Mucosa of gallbladder (tissue), 1 donor: Measurements from ENCODE around the gene DCDC1. TPM values are rescaled to one million over a fixed set of nuclear protein-coding genes. Genes with fewer than 3 reads are reported as not detected.

Experiments
- DNase-seq: peaks from one replicate; pipeline ENCODE4 v3.0.0-alpha.2; 2020; ENCODE audit warnings: low spot score
- total RNA-seq: library from RNA; stranded (reverse); gene quantifications from one replicate; pipeline ENCODE4 v1.2.1, GENCODE V29; 2021
- donor health status: DM: no; HTN: no; CAD: no.

DCDC1 gene, protein sequence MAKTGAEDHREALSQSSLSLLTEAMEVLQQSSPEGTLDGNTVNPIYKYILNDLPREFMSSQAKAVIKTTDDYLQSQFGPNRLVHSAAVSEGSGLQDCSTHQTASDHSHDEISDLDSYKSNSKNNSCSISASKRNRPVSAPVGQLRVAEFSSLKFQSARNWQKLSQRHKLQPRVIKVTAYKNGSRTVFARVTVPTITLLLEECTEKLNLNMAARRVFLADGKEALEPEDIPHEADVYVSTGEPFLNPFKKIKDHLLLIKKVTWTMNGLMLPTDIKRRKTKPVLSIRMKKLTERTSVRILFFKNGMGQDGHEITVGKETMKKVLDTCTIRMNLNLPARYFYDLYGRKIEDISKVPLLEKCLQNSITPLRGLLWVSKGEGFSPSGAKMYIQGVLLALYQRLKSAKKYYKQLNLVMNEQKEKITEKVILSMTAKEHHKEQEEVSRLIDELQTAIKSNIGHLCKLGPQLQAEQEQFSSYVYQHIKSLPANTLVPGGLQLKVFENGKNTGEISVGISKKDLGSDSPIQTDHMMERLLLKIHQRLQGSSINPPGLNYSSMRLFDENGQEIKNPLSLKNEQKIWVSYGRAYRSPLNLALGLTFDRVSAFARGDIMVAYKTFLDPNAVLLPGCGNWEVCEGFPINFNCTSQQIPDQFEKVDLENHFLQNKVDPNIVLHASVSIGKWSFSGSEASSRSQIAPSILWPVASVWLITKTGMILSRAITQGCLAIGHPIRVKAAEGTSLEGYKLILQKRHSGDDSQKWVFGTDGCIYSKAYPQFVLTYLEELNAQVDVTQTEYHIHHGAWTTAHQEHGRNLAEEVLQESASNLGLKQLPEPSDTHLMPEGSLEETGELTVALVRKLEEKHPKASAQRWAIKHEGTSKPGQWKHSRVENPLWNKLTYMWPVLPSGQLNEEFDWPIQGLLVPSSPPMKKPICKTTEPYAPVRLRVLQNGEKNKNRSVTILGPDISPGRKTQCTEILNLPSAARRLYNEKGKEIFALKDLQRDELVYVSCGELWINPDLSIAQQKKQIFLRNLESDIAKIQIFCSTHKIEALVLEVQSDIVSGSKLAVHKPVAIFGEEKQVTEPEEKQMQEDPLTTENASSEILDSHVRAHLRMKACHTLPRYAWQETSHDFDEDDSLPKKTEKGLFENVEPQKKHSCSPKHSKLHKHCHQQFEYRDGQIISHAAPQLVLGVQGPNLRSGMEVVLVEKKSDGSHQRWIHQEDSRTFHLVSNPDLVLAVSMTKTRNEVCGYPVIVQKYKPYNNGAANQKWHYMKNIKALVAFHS (N-terminal part only)
- 8.1 TPM for total RNA-seq

DNA sequence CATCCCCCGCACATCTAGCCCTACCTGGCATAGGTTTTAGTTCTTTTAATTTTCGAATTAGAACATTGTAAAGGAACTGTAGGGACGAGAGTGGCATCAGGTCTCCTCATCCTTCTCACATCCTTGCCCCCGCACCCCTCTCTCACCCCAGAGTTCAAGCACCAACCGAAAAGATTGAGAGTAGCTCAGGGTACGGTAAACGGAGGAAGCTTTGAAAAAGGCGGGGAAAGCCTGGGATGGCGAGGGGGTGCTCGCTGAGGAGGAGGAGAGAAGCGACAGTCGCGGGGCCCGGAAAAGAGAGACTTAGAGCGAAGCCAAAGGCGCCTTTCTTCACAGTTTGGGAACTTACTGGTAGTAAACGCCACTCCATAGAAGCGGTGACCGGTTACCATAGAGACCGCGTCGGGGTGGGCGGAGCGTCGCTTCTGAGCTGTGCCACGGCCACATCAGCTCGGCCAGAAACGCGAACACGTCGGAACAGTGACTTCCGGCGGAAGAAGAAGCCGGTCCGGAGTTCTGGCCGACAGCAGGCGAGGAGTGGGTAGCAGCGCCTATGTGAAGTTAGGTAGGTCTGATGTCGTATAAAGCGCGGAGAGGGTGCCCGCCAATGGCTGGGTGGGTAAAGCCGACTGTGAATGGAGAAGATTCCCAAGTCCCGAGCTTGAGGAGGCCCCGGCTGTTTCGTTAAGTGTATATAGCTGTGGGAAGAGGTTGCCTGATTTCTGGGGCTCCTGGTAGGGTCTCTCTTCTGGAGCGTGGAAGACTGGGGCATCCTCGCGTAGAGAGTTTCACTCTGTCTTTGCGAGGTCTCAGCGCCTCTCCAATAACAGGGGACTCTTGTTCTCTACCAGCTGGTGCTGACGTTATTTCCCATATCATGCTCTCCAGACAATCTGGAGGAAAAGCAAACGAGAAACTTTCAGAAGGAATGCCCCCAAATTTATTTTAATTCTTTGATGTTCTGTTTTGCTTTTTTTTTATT, at the start of gene DCDC1, which contains the start of gene DNAJC24:
Gene DCDC1, minus strand, starts transcription at position 392 of the 982 bp plus-strand sequence. CDS start 41,459 bp downstream, outside the sequence.
Gene DNAJC24, plus strand, starts transcription at position 513 of the 982 bp plus-strand sequence. CDS start 889 bp downstream, outside the sequence.
- peak; percentile 95 for DNase-seq

DNA sequence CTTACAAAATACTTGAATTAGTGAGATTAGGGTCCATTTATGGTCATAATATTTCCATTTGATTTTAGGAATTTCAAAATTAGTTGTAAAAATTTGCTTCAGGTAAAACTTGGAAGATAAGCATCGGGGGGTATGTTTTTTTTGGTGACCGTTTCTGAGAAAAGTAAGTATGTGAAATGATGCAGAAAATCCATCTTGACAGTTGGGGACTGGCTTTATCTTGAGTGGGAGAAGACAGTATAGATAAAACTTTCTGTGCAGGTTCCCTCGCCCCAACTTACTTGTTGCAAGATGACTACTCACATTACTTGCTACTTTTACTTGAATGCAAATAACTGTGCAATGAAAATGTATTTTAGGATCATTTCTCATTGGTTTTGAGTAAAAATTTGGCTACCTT, 49.6 kb upstream of the DCDC1 start:
- no peak for DNase-seq

DNA sequence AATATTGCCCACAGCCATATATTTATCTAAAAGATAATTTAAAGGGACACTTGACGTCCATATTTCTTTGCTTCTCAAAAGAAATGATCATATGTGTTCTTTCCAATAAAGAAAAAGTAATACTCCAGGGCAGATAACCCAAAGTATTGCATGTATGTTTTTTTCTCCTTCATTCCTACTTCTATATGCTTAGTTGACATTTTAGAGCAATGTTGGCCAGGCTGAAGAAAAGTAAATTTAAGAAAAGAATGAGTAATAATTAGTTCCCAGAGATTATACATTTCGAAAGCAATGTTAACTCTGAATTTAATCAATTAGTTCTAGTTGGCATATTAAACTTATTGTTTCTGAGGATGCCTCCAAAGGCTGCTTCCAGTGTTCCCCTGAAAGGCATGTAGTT, 48.3 kb upstream of the DCDC1 start:
- DNase-seq = no peak

GRCh38 chr11:31417357-31417756, 47.8 kb upstream of the DCDC1 start:
- DNase-seq = no peak

DNA sequence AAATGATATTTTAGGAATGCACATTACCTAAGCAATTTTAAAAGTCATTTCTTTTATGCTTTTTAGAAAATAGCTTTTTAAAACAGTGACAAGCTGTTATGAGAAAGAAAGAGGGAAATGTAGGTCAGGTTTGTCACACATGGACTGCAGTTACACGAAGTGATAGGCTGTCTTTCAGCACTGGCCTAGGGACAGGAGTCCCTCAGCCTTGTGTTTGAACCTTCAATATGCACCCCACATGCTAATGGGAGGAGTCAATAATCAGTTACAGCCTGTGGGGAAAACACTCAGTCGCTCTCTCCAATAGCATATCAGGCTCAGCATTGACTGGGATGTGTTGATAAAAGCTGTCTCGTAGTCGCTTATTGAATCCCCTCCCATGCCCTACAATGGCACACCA, 45.9 kb upstream of the DCDC1 start:
- no peak for DNase-seq

DNA sequence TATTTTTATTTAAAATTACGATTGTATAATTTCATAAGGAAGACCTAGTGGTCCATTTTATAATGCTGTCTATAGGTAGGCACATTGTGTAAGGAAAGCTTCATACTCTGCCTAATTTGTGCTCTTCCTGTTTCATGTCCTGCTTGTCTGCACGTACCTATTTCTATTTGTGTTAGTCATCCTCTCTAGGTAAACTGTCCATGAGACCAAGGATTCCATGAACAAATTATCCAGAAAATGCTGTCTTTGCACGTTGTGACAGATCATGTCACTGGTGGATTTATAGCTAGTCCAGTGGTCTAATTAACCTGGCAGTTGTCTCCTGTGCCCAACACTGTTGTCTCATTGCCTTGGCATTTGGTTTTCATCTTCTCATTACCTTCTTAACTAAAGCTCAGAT, 44.8 kb upstream of the DCDC1 start:
- no peak for DNase-seq

DNA sequence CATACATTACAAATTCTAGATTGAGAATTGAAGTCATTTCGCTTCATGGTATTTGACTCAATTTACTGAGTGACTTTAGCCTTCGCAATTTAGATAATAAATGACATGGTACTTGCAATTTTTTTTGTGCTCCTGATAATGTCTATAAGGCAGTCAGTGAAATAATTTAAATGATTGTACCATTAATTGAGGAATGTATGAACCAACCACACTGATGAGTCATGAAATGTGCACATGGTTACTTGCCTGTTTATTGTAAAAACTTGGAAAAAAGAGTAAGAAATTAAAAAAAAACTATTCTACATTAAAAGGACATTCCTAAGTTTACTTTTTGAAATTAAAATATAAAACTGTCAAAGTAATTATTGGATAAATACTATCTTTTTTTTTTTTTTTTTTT, 43.4 kb upstream of the DCDC1 start:
- DNase-seq = no peak

GRCh38 chr11:31408201-31408600, 38.7 kb upstream of the DCDC1 start:
- no peak for DNase-seq

GRCh38 chr11:31404614-31405013, 35.1 kb upstream of the DCDC1 start:
- no peak for DNase-seq

DNA sequence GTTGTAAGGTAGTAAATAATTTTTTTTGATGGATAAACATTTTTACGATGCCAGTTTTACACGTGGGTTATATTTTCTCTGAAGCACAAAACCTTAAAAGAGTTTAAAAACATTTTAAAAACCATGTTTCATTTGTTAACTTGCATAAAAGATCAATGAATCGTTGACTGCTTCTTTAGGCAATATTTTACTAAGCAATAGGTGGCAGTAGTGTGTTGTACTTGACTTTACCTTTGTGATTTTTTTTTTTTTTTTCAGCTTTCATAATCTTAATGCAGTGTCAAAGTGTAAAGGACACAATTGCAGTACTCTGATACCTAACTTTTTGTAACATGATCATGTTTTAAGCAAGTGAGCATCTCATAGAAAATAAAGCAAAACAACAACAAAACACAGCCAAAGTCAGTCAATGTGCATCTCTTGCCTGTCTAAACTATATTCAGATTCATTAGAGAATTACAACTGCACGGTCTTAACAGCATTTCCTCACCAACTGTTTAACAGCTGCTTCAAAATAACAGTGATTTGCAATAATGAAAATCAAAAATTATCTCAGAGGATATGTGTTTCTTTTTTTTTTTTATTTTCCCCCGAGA, 27.8 kb upstream of the DCDC1 start:
- no peak for DNase-seq

DNA sequence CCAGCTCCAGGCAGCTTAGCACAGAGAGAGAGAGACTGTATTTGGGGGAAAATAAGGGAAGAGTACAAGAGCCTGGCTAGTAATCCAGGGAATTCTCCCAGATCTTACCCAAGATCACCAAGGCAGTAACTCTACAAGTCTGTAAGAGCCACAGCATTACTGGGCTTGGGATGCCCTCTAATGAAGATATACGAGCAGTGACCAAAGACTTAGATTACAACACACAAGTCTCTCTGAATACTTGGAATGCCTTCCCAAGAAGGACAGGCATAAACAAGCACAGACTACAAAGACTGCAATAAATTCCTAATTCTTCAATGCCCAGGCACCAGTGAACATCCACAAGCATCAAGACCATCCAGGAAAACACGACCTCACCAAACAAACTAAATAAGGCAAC, 17.8 kb upstream of the DCDC1 start:
- no peak for DNase-seq

DNA sequence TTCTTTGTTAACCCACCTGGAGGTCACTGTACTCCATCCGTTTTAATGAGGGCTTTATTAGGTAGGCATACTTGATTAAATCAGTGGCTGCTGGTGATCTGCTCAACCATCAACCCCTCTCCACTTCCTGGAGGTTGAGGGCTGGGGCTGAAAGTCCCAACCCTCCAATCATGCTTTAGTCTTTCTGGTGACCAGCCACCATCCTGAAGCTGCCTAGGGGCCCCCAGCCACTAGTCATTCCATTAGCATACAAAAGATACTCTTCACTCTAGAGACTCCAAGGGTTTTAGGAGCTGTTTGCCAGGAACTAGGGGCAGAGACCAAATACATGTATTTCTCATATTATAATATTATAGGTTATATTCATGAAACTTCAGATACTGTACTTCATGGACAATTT, 13.6 kb upstream of the DCDC1 start:
- no peak for DNase-seq

GRCh38 chr11:31375879-31376278, 6.3 kb upstream of the DCDC1 start:
- no peak for DNase-seq

DNA sequence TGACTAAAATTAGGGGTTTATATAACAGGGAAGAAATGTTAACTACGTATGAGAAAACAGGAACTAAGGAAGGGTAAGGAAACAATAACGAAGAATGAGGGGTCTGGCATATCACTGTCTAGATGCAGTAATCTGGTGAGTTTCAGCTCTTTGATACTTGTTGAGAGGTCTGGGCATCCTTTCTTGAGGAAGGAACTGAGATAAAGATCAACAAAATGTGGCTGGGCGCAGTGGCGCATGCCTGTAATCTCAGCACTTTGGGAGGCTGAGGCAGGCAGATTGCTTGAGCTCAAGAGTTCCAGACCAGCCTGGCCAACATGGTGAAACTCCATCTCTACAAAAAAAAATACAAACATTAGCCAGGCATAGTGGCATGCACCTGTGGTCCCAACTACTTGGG, 2.7 kb downstream of the DCDC1 start:
- DNase-seq = no peak

DNA sequence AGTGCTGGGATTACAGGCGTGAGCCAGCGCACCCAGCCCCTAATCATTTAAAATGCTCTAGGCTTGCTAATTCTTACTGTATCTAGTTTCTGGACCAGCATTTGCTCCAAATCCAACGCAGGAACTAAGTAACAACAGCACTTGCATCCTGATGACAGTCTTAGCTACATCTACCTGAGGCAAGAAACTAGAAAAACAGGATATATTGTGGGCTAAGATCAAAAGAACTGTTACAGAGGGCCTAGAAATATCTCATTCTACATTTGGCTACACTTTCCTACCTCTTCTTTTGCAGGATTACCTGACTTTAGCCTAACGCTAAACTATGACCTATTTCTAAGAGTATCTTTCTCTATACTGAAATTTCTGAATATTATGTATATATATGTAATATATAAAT, 7.8 kb downstream of the DCDC1 start:
- DNase-seq = no peak

GRCh38 chr11:31355817-31356216, 13.7 kb downstream of the DCDC1 start:
- no peak for DNase-seq

- no peak for DNase-seq
Observed at GRCh38 chr11:31355131-31355530, 14.4 kb downstream of the DCDC1 start.

- DNase-seq = no peak
Observed at GRCh38 chr11:31351168-31351567, 18.4 kb downstream of the DCDC1 start.

DNA sequence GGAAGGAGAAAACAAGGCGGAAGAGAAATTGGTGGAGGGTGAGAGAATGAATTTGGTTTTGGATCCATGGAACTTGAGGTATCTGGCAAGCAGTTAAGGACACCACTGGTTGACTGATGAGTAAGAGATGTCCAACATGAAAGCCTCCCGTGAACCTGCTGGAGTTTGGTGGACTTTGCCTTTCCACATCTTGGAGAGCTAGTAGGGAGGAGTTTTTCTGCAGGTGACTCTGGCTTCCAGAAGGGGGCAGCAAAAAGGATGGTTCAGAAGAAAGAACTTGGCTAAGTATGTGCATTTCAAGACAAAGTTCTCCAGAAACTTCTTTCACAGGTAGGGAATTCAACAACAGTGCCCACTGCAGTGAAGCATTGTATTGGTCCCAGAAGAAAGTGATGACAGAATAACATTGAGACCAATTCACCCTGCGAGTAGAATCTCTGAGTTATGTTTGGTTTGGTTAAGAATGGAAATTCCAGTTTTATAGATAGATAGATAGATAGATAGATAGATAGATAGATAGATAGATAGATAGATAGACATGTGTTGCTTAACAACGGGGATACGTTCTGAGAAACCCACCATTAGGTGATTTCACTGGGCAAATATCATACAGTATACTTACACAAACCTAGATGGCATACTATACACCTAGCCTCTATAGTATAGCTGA, 28.5 kb downstream of the DCDC1 start:
- no peak for DNase-seq

GRCh38 chr11:31337806-31338205, 31.7 kb downstream of the DCDC1 start:
- no peak for DNase-seq
